H1 (cell line): ENCODE results near the gene RADIL. TPM values are rescaled to one million over a fixed set of nuclear protein-coding genes. Genes with fewer than 3 reads are reported as not detected.
A peak's percentile ranks its signal among the peaks of the same experiment; 100 is the strongest.

Source experiments
- CTCF ChIA-PET: fragments of 300-600 bp; sonication (Branson Sonifier 250); formaldehyde crosslinking; loops from one replicate; lab custom pipeline; 2021; ENCODE audit not compliant: partially characterized antibody; lab: Charles Lee
- POLR2A ChIA-PET: fragments of 300-600 bp; sonication (Branson Sonifier 250); formaldehyde crosslinking; loops from one replicate; lab custom pipeline; 2021; ENCODE audit warnings: inconsistent platforms; ENCODE audit not compliant: partially characterized antibody; lab: Charles Lee
- DNase-seq, 2 experiments: peaks; one replicate each; pipeline versions ENCODE4 v3.0.0 to v3.0.0-alpha.2; 2010 to 2022; ENCODE audit warnings: low spot score in 2 of 2, low read depth in 1 of 2, mixed read lengths in 1 of 2
- FAIRE-seq: peaks from 2 replicates; lab custom pipeline; 2011; peaks lifted over from hg19 to GRCh38; lab: Jason Lieb, UNC
- H2AFZ ChIP-seq: 2 replicates; pipeline ENCODE4 v1.8.1; 2012; ENCODE audit warnings: low read length, inconsistent platforms
- H2AK5ac ChIP-seq: 2 replicates; pipeline ENCODE4 v1.6.1; 2013; ENCODE audit warnings: low read depth, low read length
- H2BK120ac ChIP-seq: replicated peaks from 2 replicates; pipeline ENCODE3; 2013; ENCODE audit warnings: low read depth, low read length, inconsistent platforms
- H2BK12ac ChIP-seq: 2 replicates; pipeline ENCODE4 v1.6.1; 2013; ENCODE audit warnings: low read depth, low read length
- H2BK15ac ChIP-seq: 2 replicates; pipeline ENCODE4 v1.6.1; 2013; ENCODE audit warnings: low read length
- H2BK20ac ChIP-seq: 2 replicates; pipeline ENCODE4 v1.6.1; 2013; ENCODE audit warnings: low read length
- H2BK5ac ChIP-seq: 2 replicates; pipeline ENCODE4 v1.6.1; 2013; ENCODE audit warnings: low read depth, low read length
- H3K14ac ChIP-seq: 2 replicates; pipeline ENCODE4 v1.6.1; 2013; ENCODE audit warnings: inconsistent platforms; ENCODE audit not compliant: insufficient read length
- H3K18ac ChIP-seq: 2 replicates; pipeline ENCODE4 v1.6.1; 2013; ENCODE audit warnings: low read length; ENCODE audit errors: extremely low read depth
- H3K23ac ChIP-seq: 2 replicates; pipeline ENCODE4 v1.6.1; 2013; ENCODE audit warnings: inconsistent platforms; ENCODE audit not compliant: insufficient read length
- H3K23me2 ChIP-seq: 2 replicates; pipeline ENCODE4 v1.6.1; 2013; ENCODE audit warnings: low read depth, low read length
- H3K27ac ChIP-seq: 2 replicates; pipeline ENCODE4 v1.6.1; 2011; ENCODE audit warnings: low read depth, low read length, inconsistent platforms
- H3K27me3 ChIP-seq, 4 experiments: replicated peaks in 1 of 4; 1 replicate in 1 of 4; 2 replicates in 3 of 4; pipeline versions ENCODE4 v1.6.1 to v1.8.1; 2011 to 2013; ENCODE audit warnings: low read length in 3 of 4, mild to moderate bottlenecking in 3 of 4, inconsistent platforms in 2 of 4, mixed read lengths in 2 of 4, moderate library complexity in 1 of 4; ENCODE audit not compliant: control insufficient read depth in 3 of 4, insufficient read depth in 3 of 4; ENCODE audit errors: extremely low read depth in 1 of 4
- H3K36me3 ChIP-seq, 4 experiments: 2 replicates each; pipeline versions ENCODE4 v1.6.1 to v1.8.1; 2011 to 2013; ENCODE audit warnings: mild to moderate bottlenecking in 4 of 4, low read length in 3 of 4, moderate library complexity in 2 of 4, control low read depth in 1 of 4, inconsistent platforms in 1 of 4; ENCODE audit not compliant: insufficient read depth in 4 of 4, control insufficient read depth in 2 of 4
- H3K4ac ChIP-seq: replicated peaks from 2 replicates; pipeline ENCODE3; 2013; ENCODE audit warnings: low read length, low read depth, mixed read lengths, inconsistent platforms; ENCODE audit not compliant: insufficient read length
- H3K4me1 ChIP-seq, 4 experiments: replicated peaks in 1 of 4; 1 replicate in 1 of 4; 2 replicates in 3 of 4; pipeline versions ENCODE4 v1.6.1 to v1.8.1; 2011 to 2013; ENCODE audit warnings: low read length in 3 of 4, inconsistent platforms in 2 of 4, mixed read lengths in 1 of 4; ENCODE audit not compliant: insufficient read depth in 4 of 4, control insufficient read depth in 3 of 4
- H3K4me2 ChIP-seq, 2 experiments: 2 replicates each; pipeline versions ENCODE4 v1.6.1 to v1.8.1; 2011 to 2013; ENCODE audit warnings: low read depth in 2 of 2, low read length in 2 of 2, control low read depth in 1 of 2, inconsistent platforms in 1 of 2, mild to moderate bottlenecking in 1 of 2; ENCODE audit not compliant: insufficient read depth in 1 of 2
- H3K4me3 ChIP-seq, 4 experiments: fragments of 200-600, 300-600 bp in 1 of 4; sonication (generic), shearing (Covaris generic), sonication (Bioruptor Twin) in 1 of 4; 2 replicates each; pipeline versions ENCODE4 v1.5.1 to v1.8.1; 2011 to 2016; ENCODE audit warnings: low read length in 4 of 4, low read depth in 3 of 4, control low read depth in 2 of 4, inconsistent platforms in 2 of 4, mild to moderate bottlenecking in 2 of 4, mixed read lengths in 1 of 4, moderate library complexity in 1 of 4; ENCODE audit not compliant: insufficient read depth in 2 of 4; ENCODE audit errors: extremely low read depth in 1 of 4
- H3K56ac ChIP-seq: replicated peaks from 2 replicates; pipeline ENCODE3; 2013; ENCODE audit warnings: low read depth, mild to moderate bottlenecking, mixed read lengths, low read length, inconsistent platforms; ENCODE audit not compliant: insufficient read length
- H3K79me1 ChIP-seq: 2 replicates; pipeline ENCODE4 v1.6.1; 2013; ENCODE audit warnings: low read depth, low read length, control low read depth
- H3K79me2 ChIP-seq, 2 experiments: 2 replicates each; pipeline versions ENCODE4 v1.6.1 to v1.8.1; 2012 to 2013; ENCODE audit warnings: low read length in 2 of 2, mild to moderate bottlenecking in 2 of 2, inconsistent platforms in 1 of 2; ENCODE audit not compliant: insufficient read depth in 2 of 2, control insufficient read depth in 1 of 2
- H3K9ac ChIP-seq, 4 experiments: replicated peaks in 1 of 4; 1 replicate in 1 of 4; 2 replicates in 3 of 4; pipeline versions ENCODE4 v1.6.1 to v1.8.1; 2011 to 2013; ENCODE audit warnings: low read depth in 3 of 4, low read length in 3 of 4, control low read depth in 2 of 4, mild to moderate bottlenecking in 2 of 4, moderate library complexity in 2 of 4, inconsistent platforms in 1 of 4; ENCODE audit errors: extremely low read depth in 1 of 4
- H3K9me3 ChIP-seq, 2 experiments: 2 replicates each; pipeline versions ENCODE4 v1.6.1 to v1.8.1; 2012 to 2013; ENCODE audit warnings: mild to moderate bottlenecking in 2 of 2, moderate library complexity in 2 of 2, control low read depth in 1 of 2, inconsistent platforms in 1 of 2, low read depth in 1 of 2, low read length in 1 of 2, mixed read lengths in 1 of 2; ENCODE audit not compliant: insufficient read depth in 2 of 2
- H4K20me1 ChIP-seq, 2 experiments: replicated peaks in 1 of 2; 2 replicates each; pipeline versions ENCODE3 to v1.8.1; 2011 to 2013; ENCODE audit warnings: inconsistent platforms in 2 of 2, low read length in 2 of 2, mild to moderate bottlenecking in 1 of 2; ENCODE audit not compliant: insufficient read depth in 2 of 2, control insufficient read depth in 1 of 2
- H4K5ac ChIP-seq: 2 replicates; pipeline ENCODE4 v1.6.1; 2013; ENCODE audit warnings: low read length, low read depth, mixed read lengths, inconsistent platforms; ENCODE audit not compliant: insufficient read length
- H4K8ac ChIP-seq: 2 replicates; pipeline ENCODE4 v1.8.0; 2013; ENCODE audit warnings: mild to moderate bottlenecking, moderate library complexity, low read length, inconsistent platforms; ENCODE audit not compliant: insufficient read depth; ENCODE audit errors: extremely low read depth
- H4K91ac ChIP-seq: replicated peaks from 2 replicates; pipeline ENCODE3; 2013; ENCODE audit warnings: low read length, mixed read lengths, inconsistent platforms; ENCODE audit not compliant: insufficient read length
- CHD1 ChIP-seq: IDR thresholded peaks from 2 replicates; pipeline ENCODE4 v1.6.1; 2012; ENCODE audit warnings: low read depth, low read length, improper control_type of control experiment
- CHD2 ChIP-seq: IDR thresholded peaks from 2 replicates; pipeline ENCODE4 v1.6.1; 2012; ENCODE audit warnings: low read length, improper control_type of control experiment
- CTCF ChIP-seq, 3 experiments: IDR thresholded peaks; 1 replicate in 2 of 3; 2 replicates in 1 of 3; pipeline versions ENCODE4 v1.5.1 to v1.6.1; 2011; ENCODE audit warnings: low read length in 3 of 3, mild to moderate bottlenecking in 3 of 3, inconsistent platforms in 2 of 3, low read depth in 1 of 3, moderate library complexity in 1 of 3; ENCODE audit not compliant: insufficient read depth in 1 of 3; ENCODE audit errors: control extremely low read depth in 1 of 3
- EGR1 ChIP-seq: IDR thresholded peaks from 2 replicates; pipeline ENCODE4 v1.6.1; 2011; ENCODE audit warnings: low read depth, low read length, borderline replicate concordance
- HDAC6 ChIP-seq: IDR thresholded peaks from one replicate; pipeline ENCODE4 v1.7.1; 2012; ENCODE audit warnings: low read depth, mild to moderate bottlenecking, inconsistent platforms, low read length, moderate library complexity
- JUN ChIP-seq: IDR thresholded peaks from 2 replicates; pipeline ENCODE4 v1.6.1; 2011; ENCODE audit warnings: low read depth, mild to moderate bottlenecking, improper control_type of control experiment, low read length
- MAFK ChIP-seq: IDR thresholded peaks from 2 replicates; pipeline ENCODE4 v1.6.1; 2012; ENCODE audit warnings: low read depth, mild to moderate bottlenecking, improper control_type of control experiment, low read length
- POLR2A ChIP-seq, 2 experiments: IDR thresholded peaks; 1 replicate in 1 of 2; 2 replicates in 1 of 2; pipeline ENCODE4 v1.6.1; 2011; ENCODE audit warnings: low read depth in 2 of 2, low read length in 2 of 2, mild to moderate bottlenecking in 2 of 2; ENCODE audit errors: control extremely low read depth in 1 of 2
- SIN3A ChIP-seq, 2 experiments: IDR thresholded peaks in 1 of 2; conservative IDR thresholded peaks in 1 of 2; 2 replicates each; pipeline ENCODE4 v1.6.1; 2011 to 2012; ENCODE audit warnings: low read length in 2 of 2, improper control_type of control experiment in 1 of 2, low read depth in 1 of 2, mild to moderate bottlenecking in 1 of 2
- SP1 ChIP-seq: IDR thresholded peaks from 2 replicates; pipeline ENCODE4 v1.6.1; 2011; ENCODE audit warnings: low read depth, low read length
- SRF ChIP-seq: IDR thresholded peaks from 2 replicates; pipeline ENCODE4 v1.6.1; 2011; ENCODE audit warnings: mild to moderate bottlenecking, low read depth, low read length, moderate library complexity
- SUZ12 ChIP-seq: fragments of 200-600 bp; sonication (generic); IDR thresholded peaks from 2 replicates; pipeline ENCODE4 v1.6.1; 2012; ENCODE audit warnings: mild to moderate bottlenecking, inconsistent platforms, low read length, moderate library complexity, mixed read lengths
- polyA plus RNA-seq, 7 experiments: library from polyadenylated mRNA; depleted of rRNA in 3 of 7; stranded (reverse) in 5 of 7; unstranded in 2 of 7; fragments of >200 nt in 5 of 7; fragments of 200-250 nt in 2 of 7; gene quantifications; 1 replicate in 5 of 7; 2 replicates in 1 of 7; 4 replicates in 1 of 7; pipeline versions ENCODE4 v1.2.1 to v1.2.3, GENCODE V29; 2011 to 2013; ENCODE audit warnings: missing spikeins in 2 of 7, mixed read lengths in 2 of 7
- total RNA-seq: library from RNA; stranded (reverse); fragmentation: NEBNext Ultra II Directional; extraction: Animal tissue kit (Norgen Biotek cat#: 25700); gene quantifications from 2 replicates; pipeline ENCODE4 v1.2.1, GENCODE V29; 2021

RADIL gene
- total and polyA plus RNA-seq, 2 of the 8 experiments (the other 6 are each of a cell fraction or from before 2014, with no cell fraction given) = 5.0 to 5.4 TPM

DNA sequence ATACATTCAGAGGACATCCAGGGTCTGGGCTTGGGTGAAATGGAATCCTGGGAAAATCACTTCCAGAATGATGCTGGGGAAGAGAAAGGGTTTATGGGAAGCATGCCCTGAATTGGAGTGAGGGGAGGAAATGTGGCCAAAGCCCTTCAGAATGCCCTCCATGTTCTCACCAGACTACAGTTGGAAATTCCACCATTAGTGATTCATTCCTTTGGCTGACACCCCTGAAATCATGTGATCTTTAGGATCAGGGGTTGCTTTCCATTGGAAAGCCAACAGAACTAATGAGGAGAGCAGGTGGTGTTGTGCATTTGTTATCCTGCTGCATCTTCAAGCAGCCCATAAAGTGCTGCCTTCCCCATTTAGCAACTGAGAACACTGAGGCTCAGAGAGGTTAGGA, 20.8 kb upstream of the RADIL start:
- Histone ChIP-seq H4K91ac (no peak overlapping the region), H3K18ac (no peak overlapping the region), H3K27ac (no peak overlapping the region), H3K14ac (no peak overlapping the region), H2BK20ac (no peak overlapping the region), H4K8ac (peak overlapping the region; percentile 25; the same call in 1 of the 2 replicates), H3K4me3 (no peak overlapping the region), H3K79me1 (no peaks in the 10 kb centered on the region), H2BK15ac (no peak overlapping the region), H2BK5ac (no peak overlapping the region), H4K5ac (no peak overlapping the region), H2AK5ac (no peak overlapping the region), H3K9ac (no peak overlapping the region), H3K4me2 (no peak overlapping the region), H3K23ac (no peak overlapping the region), H3K36me3 (no peaks in the 10 kb centered on the region), H4K20me1 (no peaks in the 10 kb centered on the region), H3K9me3 (peaks cover 12 to 15% of the 10 kb centered on the region in 2 experiments; a peak in 2 of 4 replicates), H3K4ac (no peak overlapping the region), H3K23me2 (peaks cover 2% of the 10 kb centered on the region; the same call in 1 of the 2 replicates), H2BK120ac (no peak overlapping the region), H3K4me1 (no peaks in the 10 kb centered on the region), H3K27me3 (no peaks in the 10 kb centered on the region), H2AFZ (no peak overlapping the region), H3K79me2 (no peaks in the 10 kb centered on the region), H2BK12ac (no peak overlapping the region), H3K56ac (no peak overlapping the region)
- ChIA-PET POLR2A (no interaction called here), CTCF (no interaction called here)
- DNase-seq = no peak
- TF ChIP-seq MAFK (no peak), CHD1 (no peak), SP1 (no peak), SRF (no peak), POLR2A (IDR thresholded peaks at IDR 0.05; ENCODE audit: control extremely low read depth in 1 of 2, low read depth in 2 of 2, low read length in 2 of 2) (no peak), CHD2 (no peak), SUZ12 (no peak), CTCF (IDR thresholded peaks at IDR 0.05; ENCODE audit: control extremely low read depth in 1 of 3, insufficient read depth in 1 of 3, low read depth in 1 of 3, low read length in 3 of 3) (no peak), EGR1 (no peak), HDAC6 (no peak), JUN (no peak), SIN3A (conservative IDR thresholded peaks at IDR 0.05 in 1 of 2, IDR thresholded peaks at IDR 0.05 in 1 of 2; ENCODE audit: low read depth in 1 of 2, low read length in 2 of 2) (no peak)
- FAIRE-seq = no peak
